Inferior parietal cortex (tissue), 1 donor: Measurements from ENCODE around the gene BPIFB3.
"Not testable (repeated sequence)": the region's sequence is repeated elsewhere in the genome, so short reads cannot be mapped to it uniquely, and the experiment has no call there.

Experiments used
- DNase-seq: peaks from one replicate; pipeline ENCODE4 v3.0.0-alpha.2; 2016; ENCODE audit errors: extremely low spot score

Gene BPIFB3

GRCh38 chr20:33119725-33120720 is 66.3 kb downstream of the BPIFB3 start:
- no peak for DNase-seq

- no peak for DNase-seq
Observed at GRCh38 chr20:33120934-33121333, 67.2 kb downstream of the BPIFB3 start.

GRCh38 chr20:33122297-33122696 is 68.6 kb downstream of the BPIFB3 start:
- not testable (repeated sequence) for DNase-seq
